ENCODE measurements around the gene CEP170B. TPM values are rescaled to one million over a fixed set of nuclear protein-coding genes. Genes with fewer than 3 reads are reported as not detected.

CEP170B gene
- total and polyA plus RNA-seq, 2 donors (not counting 1 experiment from before 2014, with no cell fraction given), result 0.16 to 0.59 TPM

- ATAC-seq (ENCODE audit: low read depth) (no peak), DNase-seq (peak; percentile 14)
- H3K4me1 Mint-ChIP-seq, result peaks cover 37% of the 10 kb centered on the region
- no peak for TF ChIP-seq EZH2 (IDR thresholded peaks at IDR 0.05; ENCODE audit: borderline replicate concordance, insufficient read depth, low read depth, low read length, poor library complexity, severe bottlenecking)
- TF ChIP-seq, protein P1, sequence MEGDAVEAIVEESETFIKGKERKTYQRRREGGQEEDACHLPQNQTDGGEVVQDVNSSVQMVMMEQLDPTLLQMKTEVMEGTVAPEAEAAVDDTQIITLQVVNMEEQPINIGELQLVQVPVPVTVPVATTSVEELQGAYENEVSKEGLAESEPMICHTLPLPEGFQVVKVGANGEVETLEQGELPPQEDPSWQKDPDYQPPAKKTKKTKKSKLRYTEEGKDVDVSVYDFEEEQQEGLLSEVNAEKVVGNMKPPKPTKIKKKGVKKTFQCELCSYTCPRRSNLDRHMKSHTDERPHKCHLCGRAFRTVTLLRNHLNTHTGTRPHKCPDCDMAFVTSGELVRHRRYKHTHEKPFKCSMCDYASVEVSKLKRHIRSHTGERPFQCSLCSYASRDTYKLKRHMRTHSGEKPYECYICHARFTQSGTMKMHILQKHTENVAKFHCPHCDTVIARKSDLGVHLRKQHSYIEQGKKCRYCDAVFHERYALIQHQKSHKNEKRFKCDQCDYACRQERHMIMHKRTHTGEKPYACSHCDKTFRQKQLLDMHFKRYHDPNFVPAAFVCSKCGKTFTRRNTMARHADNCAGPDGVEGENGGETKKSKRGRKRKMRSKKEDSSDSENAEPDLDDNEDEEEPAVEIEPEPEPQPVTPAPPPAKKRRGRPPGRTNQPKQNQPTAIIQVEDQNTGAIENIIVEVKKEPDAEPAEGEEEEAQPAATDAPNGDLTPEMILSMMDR (IDR thresholded peaks at IDR 0.05), result no peak
- Histone ChIP-seq H2AFZ (ENCODE audit: insufficient read depth, low read depth, low read length, poor library complexity, severe bottlenecking) (no peak overlapping the region), H3K4me3 (ENCODE audit: control extremely low read depth in 1 of 5, extremely low read depth in 1 of 5, insufficient read depth in 1 of 5, low read depth in 2 of 5, low read length in 4 of 5) (no peak overlapping the region), H3K27ac (ENCODE audit: low read length in 2 of 2) (no peak overlapping the region), H3K27me3 (replicated peaks in 1 of 4; ENCODE audit: control extremely low read depth in 1 of 4, control insufficient read depth in 3 of 4, insufficient read depth in 4 of 4, low read length in 3 of 4) (peaks cover 0 to 7% (median 2%) of the 10 kb centered on the region in 4 experiments), H3K4me2 (replicated peaks; ENCODE audit: low read depth, low read length, poor library complexity, severe bottlenecking) (no peak overlapping the region), H3K9ac (ENCODE audit: low read length) (no peak overlapping the region), H4K20me1 (ENCODE audit: control insufficient read depth, insufficient read depth, low read length, poor library complexity, severe bottlenecking) (peaks cover 34% of the 10 kb centered on the region), H3K36me3 (replicated peaks in 1 of 2; ENCODE audit: control extremely low read depth in 1 of 2, control insufficient read depth in 1 of 2, extremely low read depth in 1 of 2, insufficient read depth in 2 of 2, low read length in 1 of 2) (peaks cover 0 to 35% of the 10 kb centered on the region in 2 experiments), H3K4me1 (ENCODE audit: control insufficient read depth in 2 of 2, insufficient read depth in 2 of 2, low read length in 2 of 2) (peaks cover 23 to 43% of the 10 kb centered on the region in 2 donors), H3K9me3 (ENCODE audit: control extremely low read depth in 1 of 3, control insufficient read depth in 2 of 3, insufficient read depth in 1 of 3, low read length in 2 of 3) (no peaks in the 10 kb centered on the region), H3K79me2 (ENCODE audit: control insufficient read depth, insufficient read depth, low read length) (peaks cover 32% of the 10 kb centered on the region)
- POLR2A ChIA-PET, result no interaction called here
- intact Hi-C loops (cut with micrococcal nuclease), result no loop called here
- CTCF ChIA-PET, result interaction anchor here (0.9 to 1.3 kb wide), 3 partner anchors 30 to 36 kb away, joined by 3 to 4 read pairs (median 3); no protein-coding TSS in a partner anchor
- 91% methylated on average over 8 of the region's 10 CpGs for WGBS (ENCODE audit: insufficient coverage)
- no peaks in the 10 kb centered on the region for H3K9me3 Mint-ChIP-seq (ENCODE audit: insufficient read depth)
- peaks cover 4% of the 10 kb centered on the region for H3K27me3 Mint-ChIP-seq
- no peak overlapping the region for H3K4me3 Mint-ChIP-seq
- no peak overlapping the region for H3K27ac Mint-ChIP-seq
These were observed 65.6 kb downstream of the CEP170B start for GRCh38 chr14:104930526-104931303.

GRCh38 chr14:104931304-104931770, 66.3 kb downstream of the CEP170B start:
- H3K4me2 ChIP-seq (replicated peaks; ENCODE audit: low read depth, low read length, poor library complexity, severe bottlenecking), result no peak overlapping the region
- TF ChIP-seq, protein P1 (IDR thresholded peaks at IDR 0.05), result no peak
- no peak for TF ChIP-seq EZH2 (IDR thresholded peaks at IDR 0.05; ENCODE audit: borderline replicate concordance, insufficient read depth, low read depth, low read length, poor library complexity, severe bottlenecking)
- peaks cover 0 to 35% of the 10 kb centered on the region in 2 experiments for H3K36me3 ChIP-seq (replicated peaks in 1 of 2; ENCODE audit: control extremely low read depth in 1 of 2, control insufficient read depth in 1 of 2, extremely low read depth in 1 of 2, insufficient read depth in 2 of 2, low read length in 1 of 2)
- POLR2A ChIA-PET, result no interaction called here
- H2AFZ ChIP-seq (ENCODE audit: insufficient read depth, low read depth, low read length, poor library complexity, severe bottlenecking), result no peak overlapping the region
- Mint-ChIP-seq H3K27ac (no peak overlapping the region), H3K4me1 (peaks cover 34% of the 10 kb centered on the region), H3K4me3 (no peak overlapping the region), H3K27me3 (peaks cover 4% of the 10 kb centered on the region), H3K9me3 (ENCODE audit: insufficient read depth) (no peaks in the 10 kb centered on the region)
- H3K4me3 ChIP-seq (ENCODE audit: control extremely low read depth in 1 of 5, extremely low read depth in 1 of 5, insufficient read depth in 1 of 5, low read depth in 2 of 5, low read length in 4 of 5), result no peak overlapping the region
- 85% methylated on average over 3 of the region's 9 CpGs for WGBS (ENCODE audit: insufficient coverage)
- H4K20me1 ChIP-seq (ENCODE audit: control insufficient read depth, insufficient read depth, low read length, poor library complexity, severe bottlenecking), result peaks cover 34% of the 10 kb centered on the region
- H3K9ac ChIP-seq (ENCODE audit: low read length), result no peak overlapping the region
- H3K79me2 ChIP-seq (ENCODE audit: control insufficient read depth, insufficient read depth, low read length), result peaks cover 25% of the 10 kb centered on the region
- H3K9me3 ChIP-seq (ENCODE audit: control extremely low read depth in 1 of 3, control insufficient read depth in 2 of 3, insufficient read depth in 1 of 3, low read length in 2 of 3), result no peaks in the 10 kb centered on the region
- intact Hi-C loops (cut with micrococcal nuclease), result no loop called here
- no peak overlapping the region for H3K27ac ChIP-seq (ENCODE audit: low read length in 2 of 2)
- DNase-seq (no peak), ATAC-seq (ENCODE audit: low read depth) (no peak)
- peaks cover 0 to 7% (median 2%) of the 10 kb centered on the region in 4 experiments for H3K27me3 ChIP-seq (replicated peaks in 1 of 4; ENCODE audit: control extremely low read depth in 1 of 4, control insufficient read depth in 3 of 4, insufficient read depth in 4 of 4, low read length in 3 of 4)
- CTCF ChIA-PET, result interaction anchor here (0.9 to 1.3 kb wide), 4 partner anchors 31 to 115 kb away, joined by 3 to 4 read pairs (median 3); no protein-coding TSS in a partner anchor
- H3K4me1 ChIP-seq (ENCODE audit: control insufficient read depth in 2 of 2, insufficient read depth in 2 of 2, low read length in 2 of 2), result peaks cover 16 to 37% of the 10 kb centered on the region in 2 donors
